ENCODE measurements around the gene RGS13.
"Not testable (repeated sequence)": the region's sequence is repeated elsewhere in the genome, so short reads cannot be mapped to it uniquely, and the experiment has no call there.

Gene RGS13

GRCh38 chr1:192683081-192683480 lies 47.1 kb downstream of the RGS13 start:
- DNase-seq, result not testable (repeated sequence)

GRCh38 chr1:192689459-192689858 lies 53.5 kb downstream of the RGS13 start:
- DNase-seq, result no peak

- DNase-seq, result no peak
These were observed 55.1 kb downstream of the RGS13 start for GRCh38 chr1:192691041-192691440.

- DNase-seq, result no peak
These were observed 60.1 kb downstream of the RGS13 start for GRCh38 chr1:192696082-192696481.

- DNase-seq, result no peak
These were observed 61.8 kb downstream of the RGS13 start for GRCh38 chr1:192697771-192698170.

DNA sequence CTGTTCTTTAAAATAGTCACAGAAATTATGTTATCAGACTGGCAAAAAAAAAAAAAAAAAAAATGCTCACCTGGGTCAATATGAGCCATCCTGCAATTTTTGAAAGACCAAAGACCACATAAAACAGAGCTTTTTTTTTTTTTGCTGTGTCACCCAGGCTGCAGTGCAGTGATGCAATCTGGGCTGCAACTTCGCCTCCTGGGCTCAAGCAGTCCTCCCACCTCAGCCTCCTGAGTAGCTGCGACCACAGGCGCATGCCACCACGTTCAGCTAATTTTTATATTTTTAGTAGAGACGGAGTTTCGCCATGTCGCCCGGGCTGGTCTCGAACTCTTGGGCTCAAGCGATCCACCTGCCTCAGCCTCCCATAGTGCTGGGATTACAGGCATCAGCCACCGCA lies 62.8 kb downstream of the RGS13 start:
- no peak for DNase-seq

GRCh38 chr1:192700834-192701271 lies 64.9 kb downstream of the RGS13 start:
- no peak for DNase-seq

DNA sequence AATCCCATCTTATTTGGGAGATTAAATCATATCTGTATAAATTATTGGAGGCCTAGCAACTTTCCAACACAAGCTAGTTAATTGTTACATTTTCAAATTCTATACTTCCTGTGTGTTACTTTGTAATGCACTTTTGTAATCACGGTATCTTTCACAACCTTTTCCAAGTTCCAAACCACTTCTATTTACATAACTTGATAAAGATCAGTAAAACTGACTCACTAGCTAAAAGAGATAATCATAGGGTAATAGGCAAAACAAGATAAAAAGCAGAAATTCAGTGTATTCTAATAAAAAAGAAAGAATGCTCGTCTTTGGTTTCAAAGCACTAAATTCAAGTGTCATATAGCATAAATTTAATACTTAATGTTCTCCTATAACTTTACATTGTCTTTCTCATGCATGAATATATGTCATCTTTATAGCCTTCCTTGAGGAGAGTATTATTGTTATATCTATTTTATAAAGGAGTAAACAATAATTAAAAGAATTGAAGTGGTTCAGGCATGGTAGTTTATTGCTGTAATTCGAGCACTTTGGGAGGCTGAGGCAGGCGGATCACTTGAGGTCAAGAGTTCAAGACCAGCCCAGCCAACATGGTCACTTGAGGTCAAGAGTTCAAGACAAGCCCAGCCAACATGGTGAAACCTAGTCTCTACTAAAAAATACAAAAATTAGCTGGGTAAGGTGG lies 66.4 kb downstream of the RGS13 start:
- no peak for DNase-seq

- no peak for DNase-seq
These were observed 67.6 kb downstream of the RGS13 start for GRCh38 chr1:192703283-192704206.

DNA sequence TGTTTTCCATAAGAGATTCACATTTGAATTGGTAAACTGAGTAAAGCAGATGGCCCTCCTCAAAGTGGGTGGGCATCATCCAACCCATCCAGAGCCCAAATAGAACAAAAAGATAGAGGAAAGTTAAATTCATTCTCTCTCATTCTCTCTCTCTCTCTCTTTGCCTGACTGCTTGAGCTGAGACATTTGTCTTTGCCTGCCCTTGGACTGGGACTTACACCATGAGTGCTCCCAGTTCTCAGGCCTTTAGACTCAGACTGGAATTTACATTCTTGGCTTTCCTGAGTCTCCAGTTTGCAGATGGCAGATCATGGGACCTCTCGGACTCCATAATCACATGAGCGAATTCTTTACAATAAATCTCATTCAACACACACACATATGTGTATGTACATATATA lies 69.6 kb downstream of the RGS13 start:
- DNase-seq, result no peak

GRCh38 chr1:192706936-192707335 lies 71.0 kb downstream of the RGS13 start:
- no peak for DNase-seq

- DNase-seq, result no peak
These were observed 72.1 kb downstream of the RGS13 start for GRCh38 chr1:192707978-192708547.

DNA sequence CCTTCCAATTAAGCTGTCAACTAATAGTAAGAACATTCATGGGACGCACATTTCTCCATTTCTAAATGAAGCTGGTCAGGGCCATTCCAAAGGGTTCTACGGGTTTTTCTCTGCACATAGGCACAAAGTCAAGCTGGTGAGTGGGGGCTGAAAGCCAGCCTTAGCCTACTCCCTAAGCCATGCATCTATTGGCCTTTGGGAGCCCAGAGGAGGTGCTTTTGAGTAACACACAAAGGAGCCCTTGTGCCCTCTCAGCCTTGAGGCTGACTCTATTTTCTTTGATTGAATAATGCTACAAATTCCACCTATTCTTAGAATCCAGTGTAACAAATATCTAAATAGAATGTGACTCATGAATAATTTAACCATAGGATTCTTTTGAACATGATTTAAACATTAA lies 73.6 kb downstream of the RGS13 start:
- DNase-seq, result no peak

All from CD4-positive, alpha-beta T cell treated with Interferon gamma for 1 hour (primary cell).